ENCODE measurements around the gene VWA1. TPM values are rescaled to one million over a fixed set of nuclear protein-coding genes. Genes with fewer than 3 reads are reported as not detected.
"Not testable (repeated sequence)": the region's sequence is repeated elsewhere in the genome, so short reads cannot be mapped to it uniquely, and the experiment has no call there.

The VWA1 gene
- total RNA-seq, 6 experiments from 2014 or later, result 39.5 to 195 (median 78.7) TPM

DNA sequence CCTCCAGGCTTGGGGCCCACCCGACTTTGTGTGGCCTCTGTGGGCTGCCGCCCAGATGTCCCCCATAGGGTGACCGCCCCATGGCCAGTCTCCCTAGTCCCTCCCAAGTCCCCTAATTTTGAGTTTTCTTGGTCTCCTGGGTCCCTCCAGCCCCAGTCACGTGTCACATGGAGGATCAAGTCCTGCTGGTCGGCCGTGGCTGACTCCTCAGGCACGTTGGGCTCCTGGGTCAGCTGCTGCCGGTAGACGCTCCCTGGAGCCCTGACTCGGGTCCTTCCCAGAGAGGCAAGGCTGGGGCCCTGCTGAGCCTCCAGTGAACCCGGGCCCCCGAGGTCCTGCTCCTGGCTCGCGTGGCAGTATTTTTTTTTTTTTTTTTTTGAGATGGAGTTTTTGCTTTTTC, 24.2 kb downstream of the VWA1 start:
- H3K4me3 ChIP-seq; DNase-seq; intact Hi-C loops (cut with DNase I); H3K27me3 ChIP-seq; H3K4me1 ChIP-seq; H3K9me3 ChIP-seq; ATAC-seq; H3K36me3 ChIP-seq; H3K27ac ChIP-seq: not testable (repeated sequence)
- 80% methylated on average over 2 of the region's 14 CpGs for WGBS (ENCODE audit: insufficient coverage, low coverage, low lambda C conversion rate, missing lambda C conversion rate)

DNA sequence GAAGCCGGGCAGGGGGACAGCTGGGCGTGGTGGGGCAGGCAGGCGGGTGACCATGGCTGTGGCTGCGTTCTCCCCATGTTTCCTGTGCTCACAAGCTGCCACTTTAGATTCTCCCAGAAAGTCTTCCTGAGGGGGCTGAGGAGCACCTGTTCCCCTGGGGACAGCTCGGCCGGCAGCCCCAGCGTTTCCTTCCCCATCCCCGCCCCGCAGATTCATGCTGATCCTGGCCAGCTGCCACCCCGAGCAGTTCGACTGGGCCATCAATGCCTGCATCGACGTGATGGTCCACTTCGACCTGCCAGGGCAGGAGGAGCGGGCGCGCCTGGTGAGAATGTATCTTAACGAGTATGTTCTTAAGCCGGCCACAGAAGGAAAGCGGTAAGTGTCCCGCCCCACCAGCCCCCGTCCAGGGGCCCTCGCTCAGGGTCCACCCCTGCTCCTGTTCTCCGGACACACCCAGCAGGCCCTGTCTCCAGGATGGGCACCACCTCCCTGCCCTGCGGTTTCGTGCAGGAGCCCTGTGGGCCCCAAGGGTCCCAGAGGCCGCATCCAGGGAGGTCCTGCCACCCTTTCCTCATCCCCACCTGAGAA, 25.1 kb downstream of the VWA1 start:
- TF ChIP-seq, protein P1, sequence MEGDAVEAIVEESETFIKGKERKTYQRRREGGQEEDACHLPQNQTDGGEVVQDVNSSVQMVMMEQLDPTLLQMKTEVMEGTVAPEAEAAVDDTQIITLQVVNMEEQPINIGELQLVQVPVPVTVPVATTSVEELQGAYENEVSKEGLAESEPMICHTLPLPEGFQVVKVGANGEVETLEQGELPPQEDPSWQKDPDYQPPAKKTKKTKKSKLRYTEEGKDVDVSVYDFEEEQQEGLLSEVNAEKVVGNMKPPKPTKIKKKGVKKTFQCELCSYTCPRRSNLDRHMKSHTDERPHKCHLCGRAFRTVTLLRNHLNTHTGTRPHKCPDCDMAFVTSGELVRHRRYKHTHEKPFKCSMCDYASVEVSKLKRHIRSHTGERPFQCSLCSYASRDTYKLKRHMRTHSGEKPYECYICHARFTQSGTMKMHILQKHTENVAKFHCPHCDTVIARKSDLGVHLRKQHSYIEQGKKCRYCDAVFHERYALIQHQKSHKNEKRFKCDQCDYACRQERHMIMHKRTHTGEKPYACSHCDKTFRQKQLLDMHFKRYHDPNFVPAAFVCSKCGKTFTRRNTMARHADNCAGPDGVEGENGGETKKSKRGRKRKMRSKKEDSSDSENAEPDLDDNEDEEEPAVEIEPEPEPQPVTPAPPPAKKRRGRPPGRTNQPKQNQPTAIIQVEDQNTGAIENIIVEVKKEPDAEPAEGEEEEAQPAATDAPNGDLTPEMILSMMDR (IDR thresholded peaks at IDR 0.05), result no peak
- TF ChIP-seq POLR2A (IDR thresholded peaks at IDR 0.05), result no peak
- Histone ChIP-seq H3K4me3 (no peak overlapping the region), H3K27me3 (no peaks in the 10 kb centered on the region), H3K27ac (no peak overlapping the region), H3K4me1 (peaks cover 0 to 4% (median 0%) of the 10 kb centered on the region in 4 donors), H3K9me3 (no peaks in the 10 kb centered on the region), H3K36me3 (no peaks in the 10 kb centered on the region)
- intact Hi-C loops (cut with DNase I), result no loop called here
- WGBS (ENCODE audit: insufficient coverage, low coverage, low lambda C conversion rate, missing lambda C conversion rate), result 66% methylated on average over 8 of the region's 27 CpGs
- DNase-seq (no peak), ATAC-seq (no peak)

DNA sequence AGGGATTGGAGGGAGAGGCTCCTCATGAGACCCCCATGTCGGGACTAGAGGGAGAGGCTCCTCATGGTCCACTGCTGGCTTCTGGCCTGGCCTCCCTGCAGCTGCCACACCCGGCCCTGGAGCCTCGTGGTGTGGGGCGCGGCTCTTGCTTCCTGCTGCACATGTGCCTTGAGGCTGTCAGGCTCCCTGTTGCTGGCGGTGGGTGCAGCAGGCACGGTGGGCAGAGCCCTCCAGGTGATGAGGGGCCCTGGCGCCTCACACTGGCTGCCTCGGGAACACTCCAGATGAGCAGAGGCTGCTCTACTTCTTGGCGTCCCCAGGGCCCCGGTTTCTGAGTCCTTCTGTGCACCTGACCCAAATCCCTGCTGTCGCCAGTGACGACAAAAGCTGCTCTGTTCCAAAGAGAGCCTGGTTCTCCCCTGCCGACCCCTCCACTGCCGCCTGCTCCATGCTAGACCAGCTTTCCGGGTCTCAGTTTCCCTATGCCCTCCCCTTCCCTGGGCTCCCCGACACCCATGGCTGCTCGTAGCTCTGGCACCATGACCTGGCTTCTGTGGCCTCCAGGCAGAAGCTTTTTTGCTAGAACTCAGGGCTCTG, 26.3 kb downstream of the VWA1 start:
- Histone ChIP-seq H3K4me1 (peaks cover 0 to 4% (median 0%) of the 10 kb centered on the region in 4 donors), H3K36me3 (no peaks in the 10 kb centered on the region), H3K27ac (no peak overlapping the region), H3K27me3 (no peaks in the 10 kb centered on the region), H3K4me3 (no peak overlapping the region), H3K9me3 (no peaks in the 10 kb centered on the region)
- ATAC-seq (no peak), DNase-seq (no peak)
- TF ChIP-seq, protein P1 (IDR thresholded peaks at IDR 0.05), result no peak
- TF ChIP-seq POLR2A (IDR thresholded peaks at IDR 0.05), result no peak
- intact Hi-C loops (cut with DNase I), result no loop called here
- 90% methylated on average over 2 of the region's 18 CpGs for WGBS (ENCODE audit: insufficient coverage, low coverage, low lambda C conversion rate, missing lambda C conversion rate)

DNA sequence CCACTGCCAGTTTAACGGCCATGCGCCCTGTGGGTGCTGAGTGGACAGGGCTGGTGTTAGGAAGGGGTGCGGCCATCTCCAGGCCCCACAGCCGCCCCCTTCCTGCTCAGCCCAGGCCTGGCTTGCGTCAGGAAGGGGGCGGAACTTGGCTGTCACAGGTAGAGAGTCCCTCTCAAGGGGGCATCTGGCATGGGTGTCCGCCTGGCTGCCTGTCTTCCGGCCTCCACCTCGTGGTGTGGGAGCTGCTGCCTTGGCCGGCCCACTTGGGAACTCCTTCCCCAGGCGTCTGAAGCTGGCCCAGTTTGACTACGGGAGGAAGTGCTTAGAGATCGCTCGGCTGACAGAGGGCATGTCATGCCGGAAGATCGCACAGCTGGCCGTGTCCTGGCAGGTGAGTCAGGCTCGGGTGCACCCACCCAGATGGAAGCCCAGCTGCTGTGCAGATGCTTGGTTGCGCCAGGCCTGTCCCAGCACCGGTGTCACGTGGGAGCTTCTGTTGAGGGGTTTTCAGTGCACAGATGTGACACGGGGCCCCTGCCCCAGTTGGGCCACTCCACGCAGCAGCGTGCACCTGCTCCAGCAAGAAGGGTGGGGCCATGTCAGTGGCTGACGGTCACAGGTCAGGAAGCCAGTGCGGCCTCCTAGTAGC, 27.0 kb downstream of the VWA1 start:
- WGBS (ENCODE audit: insufficient coverage, low coverage, low lambda C conversion rate, missing lambda C conversion rate), result 80% methylated on average over 4 of the region's 26 CpGs
- Histone ChIP-seq H3K4me1 (no peaks in the 10 kb centered on the region), H3K9me3 (no peaks in the 10 kb centered on the region), H3K27ac (no peak overlapping the region), H3K4me3 (no peak overlapping the region), H3K27me3 (no peaks in the 10 kb centered on the region), H3K36me3 (no peaks in the 10 kb centered on the region)
- TF ChIP-seq POLR2A (IDR thresholded peaks at IDR 0.05), result no peak
- TF ChIP-seq, protein P1 (IDR thresholded peaks at IDR 0.05), result no peak
- no peak for DNase-seq
- peak in 3 of 4 donors; percentile 30 to 32 (median 31) for ATAC-seq
- intact Hi-C loops (cut with DNase I), result no loop called here

DNA sequence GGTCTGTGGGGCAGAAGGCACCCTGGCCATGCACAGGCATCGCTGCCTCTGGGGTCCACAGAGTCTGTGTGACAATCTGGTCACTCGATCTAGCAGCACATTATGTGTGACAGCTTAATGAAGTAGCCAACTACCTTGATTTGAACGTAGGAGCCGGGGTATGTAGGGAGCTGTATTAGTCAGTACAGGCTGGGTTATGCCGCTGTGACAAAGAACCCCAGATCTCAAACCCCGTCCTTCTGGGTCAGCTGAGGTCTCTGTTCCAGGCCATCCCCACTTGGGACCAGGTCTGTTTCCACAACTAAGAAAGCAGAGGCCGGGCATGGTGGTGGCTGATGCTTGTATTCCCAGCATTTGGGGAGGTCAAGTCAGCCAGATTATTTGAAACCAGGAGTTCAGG, 27.8 kb downstream of the VWA1 start:
- H3K27ac ChIP-seq, result no peak overlapping the region

DNA sequence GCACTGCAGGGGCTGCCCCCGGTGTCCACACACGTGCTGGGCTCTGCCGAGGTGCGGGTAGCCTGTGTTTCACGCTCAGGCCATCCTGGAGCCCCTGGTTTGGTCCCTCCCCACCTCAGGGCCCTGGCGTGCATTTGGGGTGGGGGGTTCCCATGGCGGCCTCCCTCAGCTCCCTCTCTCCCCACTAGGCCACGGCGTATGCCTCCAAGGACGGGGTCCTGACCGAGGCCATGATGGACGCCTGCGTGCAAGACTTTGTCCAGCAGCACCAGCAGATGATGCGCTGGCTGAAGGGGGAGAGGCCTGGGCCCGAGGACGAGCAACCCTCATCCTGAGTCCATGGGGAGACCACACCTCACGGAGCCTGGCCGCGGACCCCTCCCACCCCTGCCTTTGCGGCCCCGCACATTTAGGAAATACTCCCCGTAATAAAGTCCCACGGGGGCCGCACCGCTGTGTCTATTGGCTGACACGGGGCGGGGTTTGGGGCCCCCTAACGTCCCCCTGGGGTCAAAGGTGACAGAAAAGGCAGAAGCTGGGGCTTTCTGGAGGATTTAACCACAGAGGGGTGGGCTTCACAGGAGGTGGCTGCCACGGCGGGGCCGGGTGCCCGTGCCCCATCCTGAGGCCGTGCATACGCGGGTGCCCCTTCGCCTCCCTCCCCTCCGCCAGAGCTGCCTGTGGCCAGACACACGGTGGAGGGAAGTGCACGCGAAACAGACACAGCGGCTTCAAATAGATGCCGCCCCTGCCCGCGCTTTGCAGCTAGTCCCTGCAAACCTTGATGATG, 32.9 kb downstream of the VWA1 start:
- intact Hi-C loops (cut with DNase I); H3K9me3 ChIP-seq; H3K27me3 ChIP-seq; ATAC-seq; H3K27ac ChIP-seq; H3K36me3 ChIP-seq; DNase-seq; H3K4me3 ChIP-seq: not testable (repeated sequence)
- no CpG with 5 or more reads among the region's 44 CpGs for WGBS (ENCODE audit: insufficient coverage, low coverage, low lambda C conversion rate, missing lambda C conversion rate)
- H3K4me1 ChIP-seq, result peaks cover 0 to 11% (median 0%) of the 10 kb centered on the region in 4 donors

More for the DNA sequence above, 27.8 kb downstream of the VWA1 start:
- TF ChIP-seq POLR2A (IDR thresholded peaks at IDR 0.05), result no peak
- TF ChIP-seq, protein P1 (IDR thresholded peaks at IDR 0.05), result no peak
- Histone ChIP-seq H3K36me3 (no peaks in the 10 kb centered on the region), H3K9me3 (no peaks in the 10 kb centered on the region), H3K4me1 (no peaks in the 10 kb centered on the region), H3K4me3 (no peak overlapping the region), H3K27me3 (no peaks in the 10 kb centered on the region)
- ATAC-seq, result no peak
- intact Hi-C loops (cut with DNase I), result no loop called here
- WGBS (ENCODE audit: insufficient coverage, low coverage, low lambda C conversion rate, missing lambda C conversion rate), result 84% methylated on average over 6 of the region's 7 CpGs
- DNase-seq, result no peak
